Activated CD4-positive, alpha-beta T cell treated with anti-CD3 and anti-CD28 coated beads, Interleukin-2, amount 50 U/mL, for 16 hours (primary cell): ENCODE measurements around the gene KIFC3.
A peak's percentile ranks its signal among the peaks of the same experiment; 100 is the strongest.

Experiments
- DNase-seq: peaks from one replicate; pipeline ENCODE4 v3.0.0-alpha.2; 2020

The KIFC3 gene

DNA sequence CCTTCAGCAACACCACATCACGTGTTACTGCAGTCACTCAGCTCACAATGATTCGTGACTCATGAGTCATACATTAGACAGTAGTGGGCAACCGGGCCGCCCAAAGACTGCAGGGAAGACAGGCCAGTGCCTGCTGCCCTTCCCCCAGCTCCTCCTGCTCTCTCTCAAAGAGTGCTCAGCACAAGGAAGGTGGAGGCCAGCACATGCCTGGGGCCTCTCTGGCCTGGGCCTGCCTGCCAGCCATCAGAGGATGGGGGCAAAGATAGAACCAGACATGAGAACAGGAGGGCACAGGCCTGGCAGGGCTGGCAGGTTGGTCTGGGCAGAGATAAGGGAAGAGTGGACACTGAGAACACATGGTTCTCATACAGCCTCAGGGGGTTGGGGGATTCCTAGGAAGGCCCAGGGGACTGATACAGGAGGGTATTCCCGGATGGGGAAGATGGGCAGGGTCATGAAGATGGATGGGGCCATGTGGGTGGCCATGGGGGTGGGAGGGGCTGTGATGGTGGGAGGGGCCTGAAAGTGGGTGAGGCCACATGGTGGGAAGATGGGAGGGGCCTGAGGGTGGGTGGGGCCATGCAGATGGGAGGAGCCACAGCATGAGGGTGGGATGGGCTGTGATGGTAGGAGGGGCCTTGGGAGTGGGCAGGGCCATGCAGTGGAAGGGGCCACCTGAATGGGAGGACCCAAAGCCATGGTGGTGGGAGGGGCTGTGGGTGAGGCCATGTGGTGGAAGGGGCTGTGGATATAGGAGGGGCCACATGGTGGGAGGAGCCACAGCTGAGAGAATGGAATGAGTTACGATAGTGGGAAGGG, 37.7 kb downstream of the KIFC3 start:
- DNase-seq, result peak; percentile 46

- DNase-seq, result no peak
These were observed 38.3 kb downstream of the KIFC3 start for GRCh38 chr16:57764006-57764340.

- DNase-seq, result no peak
These were observed 38.8 kb downstream of the KIFC3 start for GRCh38 chr16:57763285-57764005.

GRCh38 chr16:57762365-57763040, 39.8 kb downstream of the KIFC3 start:
- DNase-seq, result no peak

DNA sequence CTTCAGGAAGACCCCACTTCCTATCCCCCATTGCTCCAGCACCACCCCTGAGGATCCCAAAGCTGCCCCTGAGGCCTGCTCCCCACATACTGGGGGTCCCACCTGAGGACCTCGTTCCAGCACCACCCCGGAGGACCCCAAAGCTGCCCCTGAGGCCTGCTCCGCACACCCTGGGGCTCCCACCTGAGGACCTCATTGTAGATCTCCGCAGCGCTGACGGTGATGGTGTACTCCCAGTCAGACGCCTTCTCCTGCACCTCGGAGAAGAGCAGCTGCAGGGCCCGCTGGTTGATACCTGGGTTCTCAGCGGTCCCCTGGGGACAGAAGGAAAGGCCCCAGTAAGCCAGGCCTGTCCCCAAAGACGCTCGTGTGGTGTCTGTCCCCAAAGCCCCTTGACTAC, 40.3 kb downstream of the KIFC3 start:
- no peak for DNase-seq

GRCh38 chr16:57761301-57761700, 41.0 kb downstream of the KIFC3 start:
- DNase-seq, result no peak

DNA sequence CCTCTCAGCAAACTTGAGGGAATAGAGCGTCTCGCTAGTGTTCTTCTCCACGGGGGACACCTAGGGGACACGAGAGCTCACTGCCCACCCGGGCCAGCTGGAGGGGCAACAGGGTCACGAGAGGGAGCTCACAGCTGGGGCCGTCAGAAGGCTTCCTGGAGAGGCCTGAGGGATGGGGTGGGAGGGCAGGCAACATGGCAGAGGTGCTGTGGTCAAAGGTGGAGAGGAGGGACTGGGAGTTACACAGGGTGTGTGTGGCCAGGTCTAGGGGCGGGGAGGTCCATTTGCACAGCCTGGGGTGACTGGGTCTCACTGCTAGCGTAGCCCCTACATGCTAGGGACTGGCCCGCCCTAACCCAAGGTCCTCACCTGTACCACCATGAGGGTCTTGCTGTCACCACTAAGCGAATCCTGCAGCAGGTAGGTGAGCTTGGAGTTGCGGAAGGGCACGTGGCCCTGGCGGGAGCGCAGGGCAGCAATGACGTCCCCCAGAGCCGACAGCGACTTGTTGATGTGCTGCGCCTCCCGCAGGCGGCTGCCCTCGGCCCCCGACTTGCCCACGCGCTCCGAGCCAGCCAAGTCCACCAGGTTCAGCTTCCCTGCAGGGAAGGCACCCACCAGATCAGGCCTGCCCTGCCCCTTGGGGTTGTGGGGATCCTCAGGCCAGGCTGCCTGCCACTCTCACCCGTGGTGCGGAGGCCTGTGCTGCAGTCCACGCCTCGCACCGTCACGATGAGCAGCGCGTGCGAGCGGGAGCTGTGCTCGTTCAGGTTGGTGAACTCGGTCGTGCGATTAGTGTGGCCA, 41.7 kb downstream of the KIFC3 start:
- no peak for DNase-seq

- DNase-seq, result no peak
These were observed 42.5 kb downstream of the KIFC3 start for GRCh38 chr16:57759541-57760356.

DNA sequence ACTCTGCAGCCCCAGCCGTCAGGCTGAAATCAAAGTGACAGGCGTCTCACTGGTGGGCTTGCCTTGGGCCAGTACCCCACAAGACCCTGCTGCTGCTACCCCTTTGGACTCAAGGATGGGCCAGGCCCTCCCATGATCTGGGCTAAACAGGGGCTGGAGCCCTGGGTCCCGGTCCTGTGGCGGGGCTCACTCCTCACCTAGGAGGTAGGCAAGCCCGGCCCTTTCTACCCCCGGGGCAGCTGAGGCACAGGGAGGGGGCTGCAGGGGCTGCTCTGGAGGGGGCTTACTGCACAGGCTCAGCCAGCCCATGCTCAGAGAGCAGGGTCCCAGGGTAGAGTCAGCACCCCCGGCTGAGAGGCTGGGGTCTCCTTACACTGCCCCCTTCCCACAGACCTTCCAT, 43.2 kb downstream of the KIFC3 start:
- no peak for DNase-seq

DNA sequence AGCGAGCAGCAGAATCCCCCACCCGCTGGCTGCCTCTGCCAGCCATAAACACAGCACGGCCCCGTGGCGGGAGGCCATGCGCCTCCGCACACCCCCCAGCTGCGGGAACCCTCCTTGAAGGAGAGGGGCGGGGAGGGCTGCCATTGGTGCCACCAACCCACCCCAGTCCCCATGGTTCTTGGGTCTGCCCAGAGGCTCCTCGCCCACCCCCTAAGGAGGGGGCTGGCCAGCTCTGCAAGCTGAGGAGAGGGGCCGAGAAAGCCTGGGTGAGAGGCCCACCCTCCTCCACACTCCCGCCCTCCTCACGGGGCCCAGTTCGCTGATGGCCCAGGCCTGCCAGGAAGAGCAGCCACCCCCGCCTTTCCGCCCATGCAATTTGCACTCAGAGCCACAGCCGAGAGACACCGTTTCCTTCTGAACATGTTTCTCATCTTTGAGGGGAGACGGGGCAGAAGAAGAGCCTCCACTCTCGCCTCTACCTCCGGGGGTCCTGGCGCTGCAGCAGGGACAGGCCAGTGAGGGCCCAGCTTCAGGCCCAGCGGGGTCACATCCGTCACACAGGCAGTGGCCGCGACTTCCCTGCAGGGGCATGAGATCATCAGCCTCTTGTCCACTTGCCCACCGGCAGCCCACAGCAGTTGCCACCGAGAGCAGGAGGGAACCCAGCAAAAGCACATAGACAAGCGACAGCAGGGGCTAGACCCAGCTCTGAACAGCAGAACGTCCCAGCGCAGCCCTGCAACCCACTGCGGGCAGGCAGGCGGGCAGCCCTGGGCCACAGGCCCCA, 43.8 kb downstream of the KIFC3 start:
- no peak for DNase-seq

DNA sequence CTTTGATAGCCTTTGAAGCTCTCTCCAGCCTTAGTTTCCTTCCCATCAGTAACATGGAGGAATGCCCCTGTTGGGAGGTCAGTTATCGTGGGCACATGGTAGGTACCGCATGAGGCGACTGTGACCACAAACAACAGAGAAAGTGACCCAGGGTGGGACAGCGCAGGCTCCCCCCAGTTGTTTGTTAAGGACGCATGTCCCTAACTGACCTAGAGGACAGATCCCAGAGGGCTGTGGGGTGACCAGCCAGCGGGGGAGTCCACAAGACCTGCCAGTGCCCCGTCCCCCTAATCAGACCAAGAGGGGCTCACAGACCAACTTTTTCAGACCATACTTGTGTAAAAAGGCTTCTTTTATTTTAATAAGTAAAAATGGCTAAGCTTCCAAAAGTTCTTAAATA, 44.4 kb downstream of the KIFC3 start:
- DNase-seq, result no peak

DNA sequence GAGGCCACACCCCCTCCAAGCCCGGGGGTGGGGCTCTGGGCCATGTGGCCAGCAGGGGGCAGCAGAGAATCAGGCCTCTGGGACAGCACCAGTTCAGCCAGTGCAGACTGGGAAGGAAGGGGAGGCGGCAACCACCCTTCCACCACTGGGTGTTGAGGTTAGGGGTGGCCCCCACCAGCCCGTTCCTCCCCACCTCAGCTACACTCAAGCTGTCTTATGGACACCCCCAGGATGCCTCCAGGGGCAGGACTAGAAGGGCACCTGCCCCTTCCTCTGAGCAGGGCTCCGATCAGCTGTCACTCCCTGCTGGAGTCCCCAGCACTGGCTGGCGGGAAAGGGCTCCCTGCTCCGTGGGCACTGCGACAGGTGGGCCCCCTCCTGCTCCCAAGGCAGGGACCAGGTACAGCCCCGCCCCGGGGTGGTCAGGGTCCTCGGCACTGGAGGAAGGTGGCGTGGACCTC, 44.9 kb downstream of the KIFC3 start:
- DNase-seq, result peak; percentile 89

- DNase-seq, result no peak
These were observed 45.6 kb downstream of the KIFC3 start for GRCh38 chr16:57756424-57757325.

DNA sequence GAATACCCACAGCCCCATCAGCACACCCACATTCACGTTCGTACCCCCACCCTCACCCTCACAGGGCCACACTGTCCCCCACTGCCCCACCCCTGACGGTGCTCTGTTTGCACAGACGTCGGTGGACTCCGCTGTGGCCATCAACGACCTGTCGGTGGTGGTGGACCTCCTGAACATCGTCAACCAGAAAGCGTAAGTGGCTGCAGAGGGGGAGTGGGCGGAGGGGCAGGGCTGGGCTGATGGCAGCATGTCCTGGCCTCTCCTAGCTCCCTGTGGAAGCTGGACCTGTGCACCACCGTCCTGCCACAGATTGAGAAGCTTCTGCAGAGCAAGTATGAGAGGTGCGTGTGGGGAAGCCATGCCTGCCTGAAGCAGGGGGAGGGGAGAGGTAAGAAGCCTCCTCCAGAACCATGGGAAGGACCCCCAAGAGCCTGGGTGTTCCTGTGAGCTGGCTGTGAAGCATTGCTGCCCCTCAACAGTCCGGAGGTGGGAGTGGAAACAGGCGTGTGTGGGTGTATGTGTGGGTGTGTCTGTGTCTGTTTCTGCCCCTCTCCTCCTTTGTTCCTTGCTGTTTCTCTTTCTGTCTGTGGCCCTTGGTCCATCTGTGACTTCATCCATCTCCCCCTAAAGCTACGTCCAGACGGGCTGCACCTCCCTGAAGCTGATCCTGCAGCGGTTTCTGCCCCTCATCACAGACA, 46.4 kb downstream of the KIFC3 start:
- DNase-seq, result no peak

GRCh38 chr16:57755061-57755684, 47.1 kb downstream of the KIFC3 start:
- no peak for DNase-seq

GRCh38 chr16:57754354-57755060, 47.8 kb downstream of the KIFC3 start:
- DNase-seq, result no peak

GRCh38 chr16:57753448-57754353, 48.6 kb downstream of the KIFC3 start:
- DNase-seq, result no peak
